ENCODE results near the gene PGAM5. TPM values are rescaled to one million over a fixed set of nuclear protein-coding genes. Genes with fewer than 3 reads are reported as not detected.

Gene PGAM5
- total RNA-seq, 1 experiment from 2014 or later: 112 TPM

DNA sequence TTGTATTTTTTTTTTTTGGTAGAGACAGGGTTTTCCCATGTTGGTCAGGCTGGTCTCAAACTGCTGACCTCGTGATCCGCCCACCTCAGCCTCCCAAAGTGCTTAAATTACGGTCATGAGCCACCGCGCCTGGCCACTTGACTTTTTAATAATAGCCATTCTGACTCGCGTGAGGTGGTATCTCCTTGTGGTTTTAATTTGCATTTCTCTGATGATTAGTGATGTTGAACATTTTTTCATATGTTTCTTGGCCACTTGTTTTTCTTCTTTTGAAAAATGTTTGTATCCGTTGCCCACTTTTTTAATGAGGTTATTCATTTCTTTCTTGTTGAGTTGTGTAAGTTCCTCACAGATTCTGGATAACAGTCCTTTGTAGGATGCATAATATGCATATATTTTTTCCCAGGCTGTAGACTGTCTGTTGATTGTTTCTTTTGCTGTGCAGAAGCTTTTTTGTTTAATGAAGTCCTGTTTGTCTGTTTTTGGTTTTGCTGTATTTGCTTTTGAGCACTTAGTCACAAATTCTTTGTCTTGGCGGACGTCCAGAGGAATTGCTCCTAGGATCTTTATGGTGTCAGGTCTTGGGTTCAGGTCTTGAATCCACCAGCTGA is 10.3 kb upstream of the PGAM5 start:
- Mint-ChIP-seq H3K27ac (no peak overlapping the region), H3K36me3 (ENCODE audit: insufficient read depth in 1 of 3, low read depth in 3 of 3) (peaks cover 7 to 68% (median 30%) of the 10 kb centered on the region in 3 experiments), H3K9me3 (no peaks in the 10 kb centered on the region), H3K4me3 (no peak overlapping the region), H3K4me1 (peaks cover 3 to 7% of the 10 kb centered on the region in 2 experiments; a peak in 1 of 4 replicates), H3K27me3 (ENCODE audit: low read depth) (no peaks in the 10 kb centered on the region)
- Histone ChIP-seq H3K27ac (ENCODE audit: insufficient read length, low read depth, low read length) (no peak overlapping the region), H4K8ac (replicated peaks; ENCODE audit: insufficient read length, low read depth, low read length) (no peak overlapping the region), H4K20me1 (ENCODE audit: control insufficient read depth, insufficient read depth, insufficient read length) (no peaks in the 10 kb centered on the region), H4K91ac (ENCODE audit: insufficient read length, low read depth, low read length) (no peak overlapping the region), H3K4me2 (ENCODE audit: insufficient read depth, insufficient read length, low read length) (no peak overlapping the region), H2AK5ac (ENCODE audit: insufficient read length, low read length) (no peak overlapping the region), H3K4ac (ENCODE audit: low read depth, low read length) (no peak overlapping the region), H3K79me2 (ENCODE audit: insufficient read depth, low read length) (no peaks in the 10 kb centered on the region), H3K4me1 (ENCODE audit: insufficient read depth, low read length) (no peaks in the 10 kb centered on the region), H3K56ac (ENCODE audit: insufficient read length, low read depth, low read length) (no peak overlapping the region), H2BK5ac (ENCODE audit: insufficient read length, low read length) (no peak overlapping the region), H2AFZ (ENCODE audit: low read length) (no peak overlapping the region), H3K18ac (ENCODE audit: insufficient read length, low read depth, low read length) (no peak overlapping the region), H3K9ac (ENCODE audit: extremely low read depth, insufficient read length, low read length) (no peak overlapping the region), H2BK15ac (ENCODE audit: low read depth, low read length) (no peak overlapping the region), H3K9me3 (ENCODE audit: control insufficient read depth, low read depth, low read length) (no peaks in the 10 kb centered on the region), H2BK20ac (ENCODE audit: low read depth, low read length, poor library complexity, severe bottlenecking) (no peak overlapping the region), H2BK12ac (ENCODE audit: insufficient read length, low read depth, low read length) (no peak overlapping the region), H3K14ac (ENCODE audit: insufficient read depth, low read length) (no peak overlapping the region), H2BK120ac (ENCODE audit: low read depth, low read length, poor library complexity, severe bottlenecking) (no peak overlapping the region), H3K27me3 (ENCODE audit: insufficient read depth, low read length) (no peaks in the 10 kb centered on the region), H3K23ac (ENCODE audit: insufficient read length, low read depth, low read length) (no peak overlapping the region), H3K79me1 (ENCODE audit: insufficient read depth, low read depth, low read length, poor library complexity, severe bottlenecking) (no peaks in the 10 kb centered on the region), H3T11ph (ENCODE audit: low read length) (no peak overlapping the region), H3K23me2 (ENCODE audit: insufficient read length, low read depth, low read length, poor library complexity, severe bottlenecking) (no peaks in the 10 kb centered on the region), H4K5ac (ENCODE audit: insufficient read length, low read depth, low read length) (no peak overlapping the region)
- WGBS (ENCODE audit: extremely low coverage, insufficient read length, low lambda C conversion rate): no CpG with 5 or more reads among the region's 10 CpGs
- no peak for DNase-seq
- TF ChIP-seq, protein P1, sequence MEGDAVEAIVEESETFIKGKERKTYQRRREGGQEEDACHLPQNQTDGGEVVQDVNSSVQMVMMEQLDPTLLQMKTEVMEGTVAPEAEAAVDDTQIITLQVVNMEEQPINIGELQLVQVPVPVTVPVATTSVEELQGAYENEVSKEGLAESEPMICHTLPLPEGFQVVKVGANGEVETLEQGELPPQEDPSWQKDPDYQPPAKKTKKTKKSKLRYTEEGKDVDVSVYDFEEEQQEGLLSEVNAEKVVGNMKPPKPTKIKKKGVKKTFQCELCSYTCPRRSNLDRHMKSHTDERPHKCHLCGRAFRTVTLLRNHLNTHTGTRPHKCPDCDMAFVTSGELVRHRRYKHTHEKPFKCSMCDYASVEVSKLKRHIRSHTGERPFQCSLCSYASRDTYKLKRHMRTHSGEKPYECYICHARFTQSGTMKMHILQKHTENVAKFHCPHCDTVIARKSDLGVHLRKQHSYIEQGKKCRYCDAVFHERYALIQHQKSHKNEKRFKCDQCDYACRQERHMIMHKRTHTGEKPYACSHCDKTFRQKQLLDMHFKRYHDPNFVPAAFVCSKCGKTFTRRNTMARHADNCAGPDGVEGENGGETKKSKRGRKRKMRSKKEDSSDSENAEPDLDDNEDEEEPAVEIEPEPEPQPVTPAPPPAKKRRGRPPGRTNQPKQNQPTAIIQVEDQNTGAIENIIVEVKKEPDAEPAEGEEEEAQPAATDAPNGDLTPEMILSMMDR (conservative IDR thresholded peaks at IDR 0.05): no peak

Data from H9 (cell line).